HG02870 (cell line): ENCODE data around the gene ST6GAL1.
A peak's percentile ranks its signal among the peaks of the same experiment; 100 is the strongest.
"Not testable (repeated sequence)": the region's sequence is repeated elsewhere in the genome, so short reads cannot be mapped to it uniquely, and the experiment has no call there.

ENCODE experiments used
- ATAC-seq: cut with Tn5 transposase; IDR thresholded peaks from one replicate; pipeline ENCODE4 v1.9.1; 2021; ENCODE audit warnings: mild to moderate bottlenecking, moderate library complexity; ENCODE audit not compliant: unreplicated experiment

ST6GAL1 gene

GRCh38 chr3:186966406-186966805 is 36.1 kb downstream of the ST6GAL1 start:
- no peak for ATAC-seq

GRCh38 chr3:186967236-186967635 is 36.9 kb downstream of the ST6GAL1 start:
- ATAC-seq = not testable (repeated sequence)

- no peak for ATAC-seq
Measured at GRCh38 chr3:186967686-186968085, 37.4 kb downstream of the ST6GAL1 start.

- no peak for ATAC-seq
Measured at GRCh38 chr3:186969607-186970006, 39.3 kb downstream of the ST6GAL1 start.

- ATAC-seq = not testable (repeated sequence)
Measured at GRCh38 chr3:186971106-186971505, 40.8 kb downstream of the ST6GAL1 start.

GRCh38 chr3:186971578-186971977 is 41.3 kb downstream of the ST6GAL1 start:
- ATAC-seq = no peak

- no peak for ATAC-seq
Measured at GRCh38 chr3:186973702-186974101, 43.4 kb downstream of the ST6GAL1 start.

GRCh38 chr3:186974824-186975313 is 44.5 kb downstream of the ST6GAL1 start:
- ATAC-seq = no peak

GRCh38 chr3:186975726-186976125 is 45.4 kb downstream of the ST6GAL1 start:
- ATAC-seq = no peak

- no peak for ATAC-seq
Measured at GRCh38 chr3:186976837-186977750, 46.8 kb downstream of the ST6GAL1 start.

GRCh38 chr3:186978712-186979111 is 48.4 kb downstream of the ST6GAL1 start:
- ATAC-seq = no peak

GRCh38 chr3:186979852-186980251 is 49.5 kb downstream of the ST6GAL1 start:
- ATAC-seq = no peak

GRCh38 chr3:186980989-186981388 is 50.7 kb downstream of the ST6GAL1 start:
- no peak for ATAC-seq

GRCh38 chr3:186983659-186984058 is 53.3 kb downstream of the ST6GAL1 start:
- ATAC-seq = no peak

- ATAC-seq = no peak
Measured at GRCh38 chr3:186984064-186984463, 53.7 kb downstream of the ST6GAL1 start.

GRCh38 chr3:186985661-186986364 is 55.5 kb downstream of the ST6GAL1 start:
- ATAC-seq = peak; percentile 48

GRCh38 chr3:186986406-186986805 is 56.1 kb downstream of the ST6GAL1 start:
- ATAC-seq = no peak

- no peak for ATAC-seq
Measured at GRCh38 chr3:186986816-186987215, 56.5 kb downstream of the ST6GAL1 start.

GRCh38 chr3:186988806-186989205 is 58.5 kb downstream of the ST6GAL1 start:
- ATAC-seq = peak; percentile 63

- ATAC-seq = no peak
Measured at GRCh38 chr3:186989429-186989828, 59.1 kb downstream of the ST6GAL1 start.

- ATAC-seq = no peak
Measured at GRCh38 chr3:186990277-186990676, 60.0 kb downstream of the ST6GAL1 start.

GRCh38 chr3:186990878-186991308 is 60.6 kb downstream of the ST6GAL1 start:
- no peak for ATAC-seq
